Measurements from ENCODE around the gene FLNA. TPM values are rescaled to one million over a fixed set of nuclear protein-coding genes. Genes with fewer than 3 reads are reported as not detected.

FLNA gene
- total RNA-seq, 1 donor from 2014 or later, result 2,809 TPM

- Histone ChIP-seq H3K9ac (ENCODE audit: low read length) (no peak overlapping the region), H3K79me2 (ENCODE audit: insufficient read depth, low read length) (no peaks in the 10 kb centered on the region), H3K27ac (ENCODE audit: low read depth, low read length) (no peak overlapping the region), H3K4me1 (ENCODE audit: insufficient read depth, low read length) (no peaks in the 10 kb centered on the region), H3K4me2 (ENCODE audit: low read length) (no peak overlapping the region), H4K20me1 (ENCODE audit: insufficient read depth, low read length) (no peaks in the 10 kb centered on the region), H3K36me3 (ENCODE audit: insufficient read depth, low read length) (no peaks in the 10 kb centered on the region), H2AFZ (ENCODE audit: low read depth, low read length) (no peak overlapping the region), H3K27me3 (ENCODE audit: insufficient read depth, low read length) (no peaks in the 10 kb centered on the region), H3K4me3 (ENCODE audit: insufficient read depth, low read depth, low read length) (no peak overlapping the region), H3K9me3 (ENCODE audit: insufficient read depth, low read depth, low read length) (no peaks in the 10 kb centered on the region)
- Mint-ChIP-seq H3K4me1 (ENCODE audit: low read depth, unreplicated experiment) (no peaks in the 10 kb centered on the region), H3K27ac (ENCODE audit: unreplicated experiment) (no peak overlapping the region), H3K4me3 (ENCODE audit: unreplicated experiment) (no peak overlapping the region), H3K36me3 (ENCODE audit: low read depth, unreplicated experiment) (no peaks in the 10 kb centered on the region), H3K27me3 (ENCODE audit: low read depth, unreplicated experiment) (peaks cover 3% of the 10 kb centered on the region), H3K9me3 (ENCODE audit: unreplicated experiment) (no peaks in the 10 kb centered on the region)
- TF ChIP-seq CTCF (IDR thresholded peaks at IDR 0.05; ENCODE audit: insufficient read depth, low read depth, low read length), result peak; percentile 50
- TF ChIP-seq EZH2 (IDR thresholded peaks at IDR 0.05; ENCODE audit: insufficient read depth, low read length), result no peak
- FAIRE-seq, result peak; percentile 91
- DNase-seq (ENCODE audit: low read depth), result no peak
These were observed 66.1 kb downstream of the FLNA start for GRCh38 chrX:154308108-154308946.

- Histone ChIP-seq H3K27me3 (ENCODE audit: insufficient read depth, low read length) (no peaks in the 10 kb centered on the region), H3K79me2 (ENCODE audit: insufficient read depth, low read length) (no peaks in the 10 kb centered on the region), H3K9ac (ENCODE audit: low read length) (no peak overlapping the region), H4K20me1 (ENCODE audit: insufficient read depth, low read length) (no peaks in the 10 kb centered on the region), H3K4me2 (ENCODE audit: low read length) (no peak overlapping the region), H3K9me3 (ENCODE audit: insufficient read depth, low read depth, low read length) (no peaks in the 10 kb centered on the region), H3K4me3 (ENCODE audit: insufficient read depth, low read depth, low read length) (no peak overlapping the region), H3K27ac (ENCODE audit: low read depth, low read length) (no peak overlapping the region), H2AFZ (ENCODE audit: low read depth, low read length) (no peak overlapping the region), H3K4me1 (ENCODE audit: insufficient read depth, low read length) (no peaks in the 10 kb centered on the region), H3K36me3 (ENCODE audit: insufficient read depth, low read length) (no peaks in the 10 kb centered on the region)
- Mint-ChIP-seq H3K9me3 (ENCODE audit: unreplicated experiment) (no peaks in the 10 kb centered on the region), H3K36me3 (ENCODE audit: low read depth, unreplicated experiment) (no peaks in the 10 kb centered on the region), H3K27ac (ENCODE audit: unreplicated experiment) (no peak overlapping the region), H3K27me3 (ENCODE audit: low read depth, unreplicated experiment) (peaks cover 3% of the 10 kb centered on the region), H3K4me1 (ENCODE audit: low read depth, unreplicated experiment) (no peaks in the 10 kb centered on the region), H3K4me3 (ENCODE audit: unreplicated experiment) (no peak overlapping the region)
- TF ChIP-seq EZH2 (IDR thresholded peaks at IDR 0.05; ENCODE audit: insufficient read depth, low read length) (no peak), CTCF (IDR thresholded peaks at IDR 0.05; ENCODE audit: insufficient read depth, low read depth, low read length) (no peak)
- FAIRE-seq (no peak), DNase-seq (ENCODE audit: low read depth) (no peak)
These were observed 67.2 kb downstream of the FLNA start for GRCh38 chrX:154307202-154307601.

Data from astrocyte (in vitro differentiated cells and primary cell).